Thoracic aorta (tissue), 2 donors: Measurements from ENCODE around the gene PSORS1C1. TPM values are rescaled to one million over a fixed set of nuclear protein-coding genes. Genes with fewer than 3 reads are reported as not detected.
A peak's percentile ranks its signal among the peaks of the same experiment; 100 is the strongest.

Experiments
- ATAC-seq: fragments of 150-250 bp; one replicate; pipeline ENCODE4 v1.8.0; 2017; ENCODE audit warnings: low read depth; ENCODE audit not compliant: insufficient number of reproducible peaks, low FRiP score
- DNase-seq: peaks from one replicate; pipeline ENCODE4 v3.0.0-alpha.2; 2020; ENCODE audit warnings: low spot score
- H3K27ac ChIP-seq, 2 donors: fragments of 200-600 bp; sonication (generic); 1 replicate in 1 of 2; 2 replicates in 1 of 2; pipeline ENCODE4 v1.5.1; 2016; ENCODE audit warnings: mild to moderate bottlenecking in 2 of 2, moderate library complexity in 2 of 2
- H3K27me3 ChIP-seq: fragments of 200-600 bp; sonication (generic); replicated peaks from 2 replicates; pipeline ENCODE4 v1.6.0; 2016; ENCODE audit warnings: mild to moderate bottlenecking; ENCODE audit not compliant: insufficient read depth
- H3K36me3 ChIP-seq: fragments of 200-600 bp; sonication (generic); one replicate; pipeline ENCODE4 v1.5.1; 2016
- H3K4me1 ChIP-seq, 2 donors: fragments of 200-600 bp; sonication (generic); 1 replicate in 1 of 2; 2 replicates in 1 of 2; pipeline versions ENCODE4 v1.5.1 to v1.6.0; 2016; ENCODE audit warnings: low read depth in 2 of 2, mild to moderate bottlenecking in 1 of 2; ENCODE audit not compliant: control insufficient read depth in 1 of 2
- H3K4me3 ChIP-seq: fragments of 200-600 bp; sonication (generic); 2 replicates; pipeline ENCODE4 v1.5.1; 2016; ENCODE audit warnings: mild to moderate bottlenecking
- H3K9me3 ChIP-seq: fragments of 200-600 bp; sonication (generic); 2 replicates; pipeline ENCODE4 v1.5.1; 2016
- CTCF ChIP-seq: fragments of 200-600 bp; sonication (generic); IDR thresholded peaks from one replicate; pipeline ENCODE4 v1.5.1; 2019; ENCODE audit warnings: antibody characterized with exemption
- total RNA-seq, 2 donors: library from RNA; depleted of rRNA; stranded (reverse); fragments of >200 nt; gene quantifications; one replicate each; pipeline versions ENCODE4 v1.1.0 to v1.2.3, GENCODE V29; 2016

PSORS1C1 gene
- total RNA-seq, 2 donors from 2014 or later, result 3.7 to 6.8 TPM

DNA sequence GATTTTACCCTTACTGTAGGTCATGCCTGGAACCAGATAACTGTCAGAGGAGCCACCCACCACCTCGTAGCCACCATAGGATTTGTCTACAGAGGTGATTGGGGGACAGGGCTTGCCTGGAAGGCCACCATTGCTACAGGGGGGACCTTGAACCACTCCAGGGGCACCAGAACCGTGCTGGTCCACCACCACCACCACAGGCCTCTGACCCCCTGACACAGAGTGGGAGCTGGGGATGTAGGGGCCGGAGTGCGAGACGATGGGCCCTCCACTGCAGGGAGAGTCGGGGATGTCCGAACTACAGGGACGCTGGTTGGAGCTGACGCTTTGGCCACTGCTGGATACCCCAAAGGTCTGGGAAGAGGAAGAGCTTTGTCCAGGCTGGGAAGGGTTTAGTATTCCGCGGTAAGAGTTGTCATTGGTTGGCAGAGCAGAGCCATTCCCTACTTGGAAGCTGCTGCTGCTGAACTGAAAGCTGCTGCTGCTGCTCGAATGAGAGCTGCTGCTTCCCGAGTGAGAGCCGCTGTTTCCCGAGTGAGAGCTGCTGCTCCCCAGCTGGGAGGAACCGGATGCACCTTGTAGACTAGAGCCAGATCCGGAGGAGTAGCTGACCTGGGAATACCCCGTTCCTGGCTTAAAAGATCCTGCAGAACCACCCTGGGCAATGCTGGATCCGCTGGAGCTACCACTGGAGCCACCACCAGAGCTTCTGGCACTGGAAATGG, 2.2 kb downstream of the PSORS1C1 start:
- H3K27me3 ChIP-seq, result no peaks in the 10 kb centered on the region
- H3K36me3 ChIP-seq, result no peaks in the 10 kb centered on the region
- H3K27ac ChIP-seq, result no peak overlapping the region
- peaks cover 6 to 37% of the 10 kb centered on the region in 2 donors for H3K4me1 ChIP-seq
- peak overlapping the region; percentile 24 for H3K4me3 ChIP-seq
- ATAC-seq (no peak), DNase-seq (no peak)
- TF ChIP-seq CTCF, result no peak
- H3K9me3 ChIP-seq, result no peaks in the 10 kb centered on the region

DNA sequence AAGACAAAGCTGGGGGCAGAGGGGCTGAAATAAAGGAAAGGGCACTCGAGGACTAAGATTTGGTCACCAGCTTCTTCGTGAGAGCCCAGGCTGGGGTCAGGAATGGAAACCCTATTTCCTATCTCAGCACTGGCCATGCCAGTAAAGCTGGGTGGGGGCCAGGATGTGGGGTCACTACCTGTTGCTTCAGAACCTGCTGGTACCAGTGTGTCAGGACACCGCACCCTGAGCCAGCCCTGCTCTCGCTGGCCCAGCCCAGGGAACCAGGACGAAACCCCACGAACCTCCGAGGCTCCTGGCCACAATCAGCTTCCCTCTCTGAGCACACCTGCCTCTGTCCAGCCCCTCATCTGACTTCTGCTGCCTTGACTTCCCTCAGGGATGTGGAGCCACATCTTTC, 3.6 kb downstream of the PSORS1C1 start:
- Histone ChIP-seq H3K27me3 (no peaks in the 10 kb centered on the region), H3K36me3 (no peaks in the 10 kb centered on the region), H3K4me3 (no peak overlapping the region), H3K27ac (no peak overlapping the region), H3K4me1 (peaks cover 14 to 48% of the 10 kb centered on the region in 2 donors), H3K9me3 (no peaks in the 10 kb centered on the region)
- ATAC-seq (no peak), DNase-seq (no peak)
- TF ChIP-seq CTCF, result no peak

DNA sequence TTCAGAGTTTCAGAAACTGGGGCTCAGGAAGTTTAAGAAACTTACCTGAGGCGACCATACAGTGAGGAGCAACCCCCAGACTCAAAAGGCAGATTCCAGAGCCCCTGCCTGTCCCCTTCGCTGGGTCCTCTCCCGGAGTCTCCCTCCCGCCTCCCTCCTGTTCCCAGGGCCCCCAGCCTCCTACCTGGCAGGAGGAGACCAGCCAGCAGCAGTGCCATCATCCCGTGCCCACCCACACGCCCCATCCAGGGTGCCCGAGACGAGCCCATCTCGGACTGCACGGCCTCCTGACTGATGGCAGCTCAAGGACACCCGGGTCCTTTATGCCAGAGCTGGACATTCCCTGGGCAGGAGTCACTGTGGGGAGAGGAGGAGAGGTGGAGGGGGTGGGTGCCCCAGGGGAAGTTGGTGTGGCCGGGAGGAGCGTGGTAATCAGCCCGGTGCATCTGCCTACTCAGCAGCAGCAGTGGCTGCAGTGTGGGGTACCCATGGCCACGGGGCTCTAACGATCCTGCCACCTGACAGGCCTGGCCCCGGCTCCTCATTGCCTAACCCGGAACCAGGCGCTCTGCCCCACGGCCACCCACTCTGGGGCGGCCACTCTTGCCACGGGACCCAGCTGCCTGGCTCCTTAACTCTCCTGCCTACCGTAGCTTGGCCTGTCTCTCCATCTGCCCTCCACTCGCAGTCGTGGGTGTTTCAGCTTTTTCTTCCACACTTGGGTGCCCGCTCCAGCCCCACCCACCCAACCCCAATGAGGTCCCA, 5.7 kb downstream of the PSORS1C1 start, which contains the start of gene CDSN:
Gene CDSN, minus strand, starts transcription at position 296 of the 765 bp plus-strand sequence. Its CDS starts 27 bp downstream, at position 269.
- Histone ChIP-seq H3K27me3 (no peaks in the 10 kb centered on the region), H3K36me3 (no peaks in the 10 kb centered on the region), H3K9me3 (no peaks in the 10 kb centered on the region), H3K27ac (no peak within 1 kb of the TSS), H3K4me3 (no peak within 1 kb of the TSS), H3K4me1 (peaks cover 10 to 38% of the 10 kb centered on the region in 2 donors)
- DNase-seq (no peak), ATAC-seq (no peak)
- TF ChIP-seq CTCF, result no peak

- no peak for TF ChIP-seq CTCF
- no peak for ATAC-seq
- no peaks in the 10 kb centered on the region for H3K9me3 ChIP-seq
- no peak for DNase-seq
- H3K4me1 ChIP-seq, result peaks cover 10 to 29% of the 10 kb centered on the region in 2 donors
- no peak overlapping the region for H3K27ac ChIP-seq
- no peaks in the 10 kb centered on the region for H3K36me3 ChIP-seq
- no peaks in the 10 kb centered on the region for H3K27me3 ChIP-seq
- H3K4me3 ChIP-seq, result no peak overlapping the region
Measured at GRCh38 chr6:31121131-31121790, 6.7 kb downstream of the PSORS1C1 start.
